ENCODE measurements around the gene CGN.

CGN gene

DNA sequence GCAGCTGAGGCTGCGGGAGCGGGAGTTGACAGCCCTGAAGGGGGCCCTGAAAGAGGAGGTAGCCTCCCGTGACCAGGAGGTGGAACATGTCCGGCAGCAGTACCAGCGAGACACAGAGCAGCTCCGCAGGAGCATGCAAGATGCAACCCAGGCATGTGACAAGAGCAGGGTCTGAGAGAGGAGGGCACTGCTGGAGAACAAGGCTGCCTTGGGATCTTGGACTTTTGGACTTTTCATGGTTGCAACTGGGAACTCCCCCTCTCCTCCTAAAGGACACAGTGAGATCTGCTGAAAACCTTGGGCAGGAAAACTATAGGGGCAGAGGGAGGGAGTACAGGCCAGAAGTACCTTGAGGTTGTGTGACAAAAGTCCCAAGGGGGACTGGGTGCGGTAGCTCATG lies 13.5 kb downstream of the CGN start:
- DNase-seq, result no peak

DNA sequence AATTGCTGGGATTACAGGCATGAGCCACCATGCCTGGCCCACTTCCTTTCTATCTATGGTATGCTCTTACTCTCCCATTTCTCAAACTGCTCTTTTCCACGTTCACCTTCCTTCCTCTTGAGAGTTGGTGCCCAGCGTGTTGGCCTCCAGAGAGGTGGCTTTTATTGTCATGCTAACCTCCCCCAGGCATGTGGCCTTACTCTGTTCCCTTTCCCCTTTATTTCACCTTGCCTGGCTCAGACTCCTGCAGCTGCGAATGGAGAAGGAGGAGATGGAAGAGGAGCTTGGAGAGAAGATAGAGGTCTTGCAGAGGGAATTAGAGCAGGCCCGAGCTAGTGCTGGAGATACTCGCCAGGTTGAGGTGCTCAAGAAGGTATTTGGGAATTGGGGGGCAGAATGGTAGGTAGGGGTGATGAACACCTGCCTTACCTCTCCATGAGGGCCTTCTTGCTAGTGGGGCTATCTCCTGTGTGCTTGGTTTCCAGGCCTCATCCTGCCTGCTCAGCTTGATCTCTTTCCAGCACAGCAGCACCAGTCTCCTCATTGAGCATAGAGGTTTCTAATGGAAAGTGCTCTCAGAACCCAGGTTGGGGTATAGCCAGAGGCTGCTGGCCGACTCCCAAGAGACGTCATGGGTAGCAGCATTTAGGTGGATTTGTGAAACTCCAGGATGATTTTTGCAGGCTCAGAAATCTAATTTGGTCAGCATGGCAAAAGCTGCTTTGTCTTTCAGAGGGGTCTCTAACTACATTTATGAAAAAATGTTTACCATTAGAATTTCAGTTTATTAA lies 15.7 kb downstream of the CGN start:
- no peak for DNase-seq

DNA sequence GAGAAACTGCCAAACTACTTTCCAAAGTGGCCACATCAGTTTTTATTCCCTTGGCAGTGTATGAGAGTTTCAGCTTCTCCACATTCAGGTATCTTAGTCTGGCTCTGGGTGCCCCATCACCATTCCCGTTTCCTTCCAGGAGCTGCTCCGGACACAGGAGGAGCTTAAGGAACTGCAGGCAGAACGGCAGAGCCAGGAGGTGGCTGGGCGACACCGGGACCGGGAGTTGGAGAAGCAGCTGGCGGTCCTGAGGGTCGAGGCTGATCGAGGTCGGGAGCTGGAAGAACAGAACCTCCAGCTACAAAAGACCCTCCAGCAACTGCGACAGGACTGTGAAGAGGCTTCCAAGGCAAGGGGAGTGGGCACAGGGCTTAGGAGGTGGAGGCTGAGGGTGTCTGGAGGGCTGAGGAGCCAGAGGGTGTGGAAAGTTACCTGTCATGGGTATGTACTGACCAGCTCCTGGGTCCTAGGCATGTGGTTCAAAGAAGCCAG lies 18.1 kb downstream of the CGN start:
- DNase-seq, result no peak

GRCh38 chr1:151529781-151530180 lies 18.6 kb downstream of the CGN start:
- no peak for DNase-seq

DNA sequence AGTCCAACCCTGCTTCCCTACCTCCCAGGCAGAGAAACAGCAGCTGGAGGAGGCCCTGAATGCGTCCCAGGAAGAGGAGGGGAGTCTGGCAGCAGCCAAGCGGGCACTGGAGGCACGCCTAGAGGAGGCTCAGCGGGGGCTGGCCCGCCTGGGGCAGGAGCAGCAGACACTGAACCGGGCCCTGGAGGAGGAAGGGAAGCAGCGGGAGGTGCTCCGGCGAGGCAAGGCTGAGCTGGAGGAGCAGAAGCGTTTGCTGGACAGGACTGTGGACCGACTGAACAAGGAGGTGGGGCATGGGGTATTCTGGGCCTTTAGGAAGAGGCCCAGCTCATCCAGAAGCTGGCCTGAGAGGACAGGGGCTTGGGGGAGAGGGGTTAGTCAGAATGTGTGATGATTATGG lies 19.3 kb downstream of the CGN start:
- DNase-seq, result no peak

GRCh38 chr1:151533870-151534269 lies 22.7 kb downstream of the CGN start:
- DNase-seq, result no peak

DNA sequence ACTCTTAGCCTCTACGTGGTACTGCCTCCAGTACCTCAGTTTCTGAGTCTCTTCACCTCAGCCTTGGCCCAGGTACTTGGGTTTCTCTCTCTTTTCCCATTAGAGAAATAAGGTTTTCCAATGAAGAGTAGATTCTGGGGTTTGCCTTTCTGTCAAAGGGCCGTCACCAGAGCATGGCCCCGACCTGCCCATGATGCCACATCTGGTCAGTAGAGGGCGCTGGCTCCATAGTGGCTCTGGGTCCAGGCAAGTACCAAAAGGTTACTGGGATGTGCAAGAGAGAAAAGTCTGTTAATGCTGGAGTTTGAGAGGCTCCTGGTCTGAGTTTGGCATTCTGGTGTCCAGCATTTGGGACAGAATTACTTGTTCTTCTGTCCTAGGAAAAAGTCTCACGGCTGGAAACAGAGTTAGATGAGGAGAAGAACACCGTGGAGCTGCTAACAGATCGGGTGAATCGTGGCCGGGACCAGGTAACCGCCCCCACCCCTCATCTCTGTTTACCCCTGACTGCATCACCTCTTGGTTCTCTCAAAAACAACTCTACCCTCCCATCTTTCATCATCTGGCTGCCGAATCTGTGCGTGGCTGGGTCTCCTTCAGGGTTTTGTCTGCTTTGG lies 23.6 kb downstream of the CGN start:
- peak; percentile 83 for DNase-seq

GRCh38 chr1:151535326-151536271 lies 24.4 kb downstream of the CGN start:
- DNase-seq, result no peak

GRCh38 chr1:151536499-151536898 lies 25.3 kb downstream of the CGN start:
- DNase-seq, result no peak

DNA sequence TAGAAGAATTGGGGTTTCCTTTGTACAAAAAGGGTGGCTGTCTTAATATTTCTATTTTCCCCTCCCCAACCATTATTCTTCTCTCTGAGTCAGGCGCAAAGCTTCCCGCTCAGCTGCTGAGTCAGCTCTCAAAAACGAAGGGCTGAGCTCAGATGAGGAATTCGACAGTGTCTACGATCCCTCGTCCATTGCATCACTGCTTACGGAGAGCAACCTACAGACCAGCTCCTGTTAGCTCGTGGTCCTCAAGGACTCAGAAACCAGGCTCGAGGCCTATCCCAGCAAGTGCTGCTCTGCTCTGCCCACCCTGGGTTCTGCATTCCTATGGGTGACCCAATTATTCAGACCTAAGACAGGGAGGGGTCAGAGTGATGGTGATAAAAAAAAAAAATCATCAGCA lies 25.9 kb downstream of the CGN start:
- DNase-seq, result no peak

GRCh38 chr1:151539321-151540020 lies 28.3 kb downstream of the CGN start:
- DNase-seq, result peak; percentile 42

DNA sequence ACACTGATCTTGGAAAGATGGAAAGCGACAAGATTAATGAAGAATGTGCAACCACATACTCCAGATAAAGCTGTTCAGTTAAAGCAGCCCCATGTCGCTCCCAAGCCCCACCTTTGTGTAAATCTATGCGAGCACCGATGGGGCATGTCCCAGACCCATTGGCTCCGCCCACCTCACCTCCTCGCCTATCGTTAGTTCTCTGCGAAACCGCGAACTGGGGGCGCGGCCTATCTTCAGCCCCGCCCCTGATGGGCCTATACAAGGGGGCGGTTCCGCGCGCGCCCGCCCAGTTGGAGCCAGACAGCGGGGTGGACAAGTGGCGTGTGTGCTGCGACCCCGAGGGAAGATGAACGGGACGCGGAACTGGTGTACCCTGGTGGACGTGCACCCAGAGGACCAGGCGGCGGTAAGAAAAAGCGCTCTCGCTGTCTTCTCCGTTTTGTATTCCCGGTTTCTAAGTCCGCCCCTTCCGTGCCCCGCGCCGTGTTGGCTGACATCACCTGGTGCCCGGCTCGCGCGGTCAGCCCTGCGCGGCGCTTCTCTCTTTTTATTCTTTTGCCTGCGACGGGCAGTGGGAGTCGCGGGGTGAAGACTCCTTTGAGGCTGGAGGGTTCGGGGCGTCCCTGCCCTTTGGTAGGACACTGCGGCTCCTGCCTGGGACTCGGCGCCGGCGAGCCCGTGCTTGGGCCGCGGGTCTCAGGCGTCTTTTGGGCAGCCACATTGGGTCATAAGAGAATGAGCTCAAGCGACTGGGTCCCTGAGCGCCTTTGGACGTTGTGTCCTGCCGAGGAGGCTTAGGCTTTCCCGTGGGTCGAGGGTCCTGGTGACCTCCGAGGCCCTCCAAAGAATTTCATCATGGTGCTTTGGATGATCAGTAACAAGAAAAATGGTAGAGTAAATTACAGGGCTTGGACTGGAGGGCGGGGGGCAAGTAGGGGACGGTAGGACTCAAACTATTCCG lies 29.1 kb downstream of the CGN start, which contains the start of gene TUFT1:
TUFT1 (plus strand) TSS at position 289 of the 961 bp plus-strand sequence; CDS start at position 347, 58 bp downstream.
- DNase-seq, result peak; percentile 94

GRCh38 chr1:151540982-151541377 lies 29.8 kb downstream of the CGN start:
- no peak for DNase-seq

- DNase-seq, result no peak
These were observed 30.6 kb downstream of the CGN start for GRCh38 chr1:151541752-151542151.

DNA sequence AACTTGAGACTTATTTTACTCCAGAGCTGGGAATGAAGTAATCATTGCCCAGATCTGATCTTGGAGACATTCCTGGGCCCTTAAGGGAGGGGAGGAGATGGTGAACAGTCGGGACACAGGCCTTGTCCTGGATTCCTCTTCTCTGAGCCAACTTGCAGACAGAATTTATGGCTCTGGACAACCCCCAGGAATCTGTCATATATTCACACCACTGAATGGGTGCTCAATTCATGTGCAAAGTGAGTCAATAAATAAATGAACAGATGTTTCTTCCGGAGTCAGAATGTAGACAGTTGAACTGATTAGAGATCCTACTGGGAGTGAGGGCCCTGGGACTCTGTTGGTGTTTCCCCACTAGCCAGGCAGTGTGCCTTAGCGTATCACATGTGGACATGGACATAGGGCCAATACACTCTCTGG lies 31.5 kb downstream of the CGN start:
- no peak for DNase-seq

DNA sequence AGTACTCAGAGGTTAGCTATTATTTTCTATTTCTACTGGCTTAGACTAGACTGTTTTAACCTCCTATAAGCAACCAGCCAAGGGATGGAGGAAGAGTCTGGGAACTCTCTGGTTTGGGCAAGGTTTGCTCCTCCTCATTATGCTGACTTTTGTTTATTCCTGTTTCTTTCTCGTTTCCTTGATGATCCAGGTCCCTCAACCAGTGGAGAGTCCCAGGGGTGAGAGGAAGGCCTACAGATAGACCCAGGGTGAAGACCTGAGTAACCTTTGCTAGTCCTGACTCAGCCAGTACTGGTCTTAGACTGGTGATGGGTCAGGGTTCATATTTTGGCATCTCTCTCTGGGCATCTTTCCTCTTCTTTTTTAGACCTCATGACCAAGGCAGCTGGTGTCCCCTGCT lies 34.4 kb downstream of the CGN start:
- no peak for DNase-seq

DNA sequence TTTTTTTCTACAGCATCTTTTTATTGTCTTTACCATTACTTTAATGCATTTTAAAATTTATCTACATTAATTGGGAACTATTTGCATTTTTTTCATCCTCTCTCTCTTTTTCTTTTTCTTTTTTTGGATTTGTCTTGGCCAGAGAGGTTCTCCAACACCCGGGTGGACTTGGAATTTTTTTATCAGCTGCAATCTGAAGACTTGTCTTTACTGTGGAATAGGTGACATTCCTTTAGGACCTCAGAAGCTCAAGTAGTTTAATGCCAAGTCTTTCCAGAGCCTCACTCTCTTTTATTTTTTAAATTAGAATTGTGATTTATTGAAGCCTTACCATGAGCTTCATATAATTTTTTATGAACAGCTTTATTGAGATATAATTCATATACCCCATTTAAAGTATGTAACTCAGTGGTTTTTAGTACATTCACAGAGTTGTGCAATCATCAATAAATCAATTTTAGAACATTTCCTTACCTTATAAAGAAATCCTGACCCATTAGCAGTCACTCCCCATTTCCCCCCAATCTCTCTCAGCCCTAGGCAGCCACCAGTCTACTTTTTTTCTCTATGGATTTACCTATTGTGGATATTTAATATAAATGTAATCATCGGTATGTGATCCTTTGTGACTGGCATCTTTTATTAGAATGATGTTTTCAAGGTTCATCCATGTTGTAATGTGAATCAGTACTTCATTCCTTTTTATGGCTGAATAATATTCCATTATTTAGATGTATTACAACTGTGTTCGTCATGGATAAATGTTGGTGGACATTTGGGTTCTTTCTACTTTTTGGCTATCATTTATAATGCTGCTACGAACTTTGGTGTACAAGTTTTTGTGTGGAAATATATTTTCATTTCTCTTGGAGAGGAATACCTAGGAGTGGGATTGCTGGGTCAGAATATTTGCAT lies 35.1 kb downstream of the CGN start:
- no peak for DNase-seq

GRCh38 chr1:151547119-151547899 lies 36.1 kb downstream of the CGN start:
- no peak for DNase-seq

GRCh38 chr1:151547900-151548230 lies 36.7 kb downstream of the CGN start:
- DNase-seq, result no peak

GRCh38 chr1:151549199-151549598 lies 38.0 kb downstream of the CGN start:
- DNase-seq, result no peak

All from activated CD4-positive, alpha-beta T cell treated with anti-CD3 and anti-CD28 coated beads, Interleukin-10, Interleukin-2, amounts not matched to agents 100 ng/mL and 50 ng/mL, durations not matched to agents 16 hours and 8 hours (primary cell).